Nephron progenitor cell (in vitro differentiated cells): ENCODE data around the gene TOP1.

Experiments used
- DNase-seq: peaks from one replicate; pipeline ENCODE4 v3.0.0; 2021
- H3K27ac Mint-ChIP-seq: 2 replicates; pipeline ENCODE4 v1.8.0; 2021; ENCODE audit warnings: mild to moderate bottlenecking, moderate library complexity, mixed read lengths
- H3K27me3 Mint-ChIP-seq: 2 replicates; pipeline ENCODE4 v1.8.0; 2021; ENCODE audit warnings: mild to moderate bottlenecking, low read depth, mixed read lengths; ENCODE audit not compliant: poor library complexity
- H3K36me3 Mint-ChIP-seq: 2 replicates; pipeline ENCODE4 v1.8.0; 2021; ENCODE audit warnings: low read depth, mixed read lengths
- H3K4me1 Mint-ChIP-seq: 2 replicates; pipeline ENCODE4 v1.8.0; 2021; ENCODE audit warnings: mixed read lengths
- H3K4me3 Mint-ChIP-seq: 2 replicates; pipeline ENCODE4 v1.8.0; 2021; ENCODE audit warnings: mild to moderate bottlenecking, moderate library complexity, mixed read lengths
- H3K9me3 Mint-ChIP-seq: 2 replicates; pipeline ENCODE4 v1.8.0; 2021; ENCODE audit warnings: mild to moderate bottlenecking, moderate library complexity, mixed read lengths
- CTCF ChIP-seq: fragments of 200-600 bp; sonication (generic); IDR thresholded peaks from 2 replicates; pipeline ENCODE4 v1.5.0; 2021; ENCODE audit warnings: antibody characterized with exemption

Gene TOP1

GRCh38 chr20:41080866-41081265, 52.2 kb downstream of the TOP1 start:
- Mint-ChIP-seq H3K27me3 (no peaks in the 10 kb centered on the region), H3K4me3 (no peak overlapping the region), H3K9me3 (no peaks in the 10 kb centered on the region), H3K36me3 (peaks cover 81% of the 10 kb centered on the region), H3K27ac (no peak overlapping the region), H3K4me1 (peaks cover 32% of the 10 kb centered on the region)
- no peak for DNase-seq
- TF ChIP-seq CTCF = no peak

DNA sequence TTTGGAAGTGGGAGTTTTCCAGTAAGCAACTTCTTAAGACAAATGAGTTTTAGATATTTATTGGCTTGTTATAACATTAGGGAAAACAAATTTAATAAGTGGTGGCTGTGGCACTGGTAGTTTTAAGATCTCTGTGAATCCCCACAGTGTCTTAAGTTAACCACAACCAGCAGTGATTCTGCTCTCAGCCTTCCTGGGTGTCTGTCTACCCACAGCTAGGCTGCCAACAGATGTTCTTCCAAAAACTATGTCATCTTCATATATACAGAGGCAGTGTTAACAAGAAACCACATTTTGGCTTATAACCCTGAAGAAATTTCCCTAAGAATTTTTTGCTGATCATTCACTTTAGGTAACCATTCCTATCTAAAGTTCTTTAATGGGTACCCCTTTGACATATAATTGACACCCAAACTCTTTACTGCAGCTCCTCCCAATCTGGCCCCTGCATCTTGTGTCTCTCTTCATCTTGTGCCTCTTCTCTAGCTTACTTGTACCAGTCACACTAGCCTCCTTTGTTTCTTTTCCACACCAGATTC, 52.7 kb downstream of the TOP1 start:
- Mint-ChIP-seq H3K36me3 (peaks cover 84% of the 10 kb centered on the region), H3K4me1 (peaks cover 27% of the 10 kb centered on the region), H3K27me3 (no peaks in the 10 kb centered on the region), H3K4me3 (no peak overlapping the region), H3K9me3 (no peaks in the 10 kb centered on the region), H3K27ac (peak overlapping the region; percentile 30)
- no peak for TF ChIP-seq CTCF
- DNase-seq = no peak

- no peak overlapping the region for H3K27ac Mint-ChIP-seq
- no peak overlapping the region for H3K4me3 Mint-ChIP-seq
- peaks cover 18% of the 10 kb centered on the region for H3K4me1 Mint-ChIP-seq
- no peak for TF ChIP-seq CTCF
- H3K27me3 Mint-ChIP-seq = no peaks in the 10 kb centered on the region
- H3K9me3 Mint-ChIP-seq = no peaks in the 10 kb centered on the region
- no peak for DNase-seq
- H3K36me3 Mint-ChIP-seq = peaks cover 86% of the 10 kb centered on the region
Observed at GRCh38 chr20:41082306-41082705, 53.7 kb downstream of the TOP1 start.

GRCh38 chr20:41085606-41086005, 57.0 kb downstream of the TOP1 start:
- DNase-seq = no peak
- Mint-ChIP-seq H3K9me3 (no peaks in the 10 kb centered on the region), H3K4me3 (no peak overlapping the region), H3K27ac (no peak overlapping the region), H3K27me3 (no peaks in the 10 kb centered on the region), H3K4me1 (no peaks in the 10 kb centered on the region), H3K36me3 (peaks cover 95% of the 10 kb centered on the region)
- TF ChIP-seq CTCF = no peak

DNA sequence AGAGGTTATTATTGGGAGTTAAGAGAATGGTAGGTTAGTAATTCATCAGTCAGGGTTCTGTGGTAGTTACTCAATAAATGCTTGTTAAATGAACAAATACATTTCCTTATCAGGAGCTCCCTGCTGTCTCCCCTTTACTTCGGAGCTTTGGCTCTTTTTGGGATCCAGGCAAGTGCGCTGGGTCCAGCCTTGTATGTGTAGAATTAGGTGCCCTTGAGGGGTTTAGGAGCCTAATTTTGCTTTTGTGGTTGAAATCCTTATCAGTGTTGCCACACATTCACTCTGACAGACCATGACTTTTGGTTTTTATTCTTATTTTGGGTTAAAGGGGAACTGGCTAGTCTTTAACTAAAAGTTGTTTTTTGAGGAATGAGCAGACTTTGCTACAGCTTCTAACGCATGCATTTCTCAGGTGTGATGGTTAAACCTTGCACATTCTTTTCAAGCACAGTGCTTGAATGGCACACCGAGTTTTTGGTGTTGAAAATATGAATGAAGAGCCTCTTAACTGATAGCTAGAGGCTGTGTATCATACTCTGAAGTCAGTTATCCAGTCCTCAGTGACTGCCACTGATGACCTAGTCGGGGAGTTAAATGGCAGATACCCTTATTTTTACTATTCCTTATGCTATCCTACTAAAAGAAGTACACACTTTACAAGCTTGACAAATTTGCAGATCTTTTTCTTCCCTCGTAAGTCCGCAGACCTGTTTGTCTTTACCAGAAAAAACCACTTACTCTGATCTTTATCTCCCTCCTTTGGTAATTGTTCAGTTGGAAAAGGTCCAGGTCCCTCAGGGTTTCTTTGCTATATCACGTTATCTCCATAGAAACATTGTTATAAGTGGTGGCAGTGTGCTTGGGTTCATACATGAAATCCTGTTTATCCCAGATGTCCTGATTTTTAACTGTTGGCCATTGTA, 58.0 kb downstream of the TOP1 start:
- Mint-ChIP-seq H3K27ac (peak overlapping the region; percentile 7), H3K4me3 (no peak overlapping the region), H3K27me3 (no peaks in the 10 kb centered on the region), H3K9me3 (no peaks in the 10 kb centered on the region), H3K4me1 (no peaks in the 10 kb centered on the region), H3K36me3 (peaks cover 95% of the 10 kb centered on the region)
- no peak for DNase-seq
- no peak for TF ChIP-seq CTCF

GRCh38 chr20:41087325-41087685, 58.7 kb downstream of the TOP1 start:
- H3K4me1 Mint-ChIP-seq = no peaks in the 10 kb centered on the region
- peaks cover 95% of the 10 kb centered on the region for H3K36me3 Mint-ChIP-seq
- no peaks in the 10 kb centered on the region for H3K27me3 Mint-ChIP-seq
- TF ChIP-seq CTCF = no peak
- no peaks in the 10 kb centered on the region for H3K9me3 Mint-ChIP-seq
- DNase-seq = no peak
- H3K27ac Mint-ChIP-seq = peak overlapping the region; percentile 7
- no peak overlapping the region for H3K4me3 Mint-ChIP-seq
